ENCODE measurements around the gene RAB10. TPM values are rescaled to one million over a fixed set of nuclear protein-coding genes. Genes with fewer than 3 reads are reported as not detected.

RAB10 gene
- total and polyA plus RNA-seq, 2 of the 4 experiments (the other 2 are of a cell fraction), result 30.1 to 77.1 TPM

GRCh38 chr2:25988134-25988533 is 45.8 kb upstream of the RAB10 start:
- Histone ChIP-seq H2AK5ac (ENCODE audit: low read depth, low read length) (no peak overlapping the region), H4K8ac (ENCODE audit: low read depth in 2 of 2, low read length in 2 of 2) (no peak overlapping the region), H3K56ac (ENCODE audit: extremely low read depth, insufficient read depth, low read length) (no peak overlapping the region), H3K4me2 (ENCODE audit: low read depth, low read length) (no peak overlapping the region), H3K9ac (ENCODE audit: low read depth, low read length) (no peak overlapping the region), H2AK9ac (replicated peaks; ENCODE audit: low read depth, low read length, poor library complexity) (no peak overlapping the region), H4K20me1 (ENCODE audit: insufficient read depth, low read length) (no peaks in the 10 kb centered on the region), H3K23ac (ENCODE audit: low read depth, low read length) (no peak overlapping the region), H2BK5ac (ENCODE audit: low read depth, low read length, poor library complexity, severe bottlenecking) (no peak overlapping the region), H2BK15ac (ENCODE audit: low read depth, low read length) (no peak overlapping the region), H3K18ac (ENCODE audit: low read depth, low read length) (no peak overlapping the region), H3K27me3 (ENCODE audit: control insufficient read depth, insufficient read depth, low read length) (peaks cover 2% of the 10 kb centered on the region; the same call in 1 of the 2 replicates), H3K4me3 (ENCODE audit: insufficient read depth, low read depth, low read length) (no peak overlapping the region), H3K36me3 (ENCODE audit: control insufficient read depth, insufficient read depth, low read length) (no peaks in the 10 kb centered on the region), H3K9me3 (ENCODE audit: control insufficient read depth, insufficient read depth, low read length) (no peaks in the 10 kb centered on the region), H4K91ac (ENCODE audit: insufficient read depth, low read depth, low read length) (no peak overlapping the region), H3K14ac (replicated peaks; ENCODE audit: low read depth, low read length) (no peak overlapping the region), H4K5ac (ENCODE audit: low read depth, low read length) (no peak overlapping the region), H2BK120ac (ENCODE audit: low read depth, low read length) (no peak overlapping the region), H3K27ac (ENCODE audit: insufficient read depth, low read length) (no peak overlapping the region), H2AFZ (replicated peaks; ENCODE audit: low read length, poor library complexity) (no peak overlapping the region), H3K4ac (ENCODE audit: low read depth, low read length) (no peak overlapping the region), H3K4me1 (ENCODE audit: control insufficient read depth, insufficient read depth, low read length) (no peaks in the 10 kb centered on the region), H3K79me1 (ENCODE audit: low read depth in 1 of 2, low read length in 2 of 2) (no peaks in the 10 kb centered on the region), H2BK20ac (ENCODE audit: low read depth, low read length) (no peak overlapping the region), H3K9me1 (ENCODE audit: insufficient read depth, low read length) (no peaks in the 10 kb centered on the region)
- ChIA-PET POLR2A (ENCODE audit: unreplicated experiment) (no interaction called here), CTCF (interaction anchor here (0.8 kb wide), 1 partner anchor 38 kb away, joined by 3 read pairs; no protein-coding TSS in a partner anchor)
- intact Hi-C loops (cut with micrococcal nuclease) (no loop called here), dilution Hi-C loops (cut with HindIII; ENCODE audit: low sequenced_read_pairs, unreplicated experiment) (no loop called here), in situ Hi-C loops (cut with MboI; ENCODE audit: low sequenced_read_pairs) (no loop called here)
- no peak for DNase-seq
- WGBS, 2 experiments (ENCODE audit: extremely low coverage in 2 of 2, insufficient read length in 1 of 2), result 85% methylated on average over 9 of the region's 9 CpGs; no CpG with 5 or more reads in 1 of the 2 experiments
- TF ChIP-seq RCOR1 (IDR thresholded peaks at IDR 0.05; ENCODE audit: insufficient replicate concordance, low read length) (no peak), RAD21 (IDR thresholded peaks at IDR 0.05; ENCODE audit: low read length) (no peak), POLR2A (IDR thresholded peaks at IDR 0.05; ENCODE audit: low read depth, low read length) (no peak), MAZ (IDR thresholded peaks at IDR 0.05; ENCODE audit: borderline replicate concordance, low read depth, low read length) (no peak)
- ATAC-seq (ENCODE audit: low read depth), result no peak
- BruUV-seq (replicated peaks), result no TSS peak
